Activated T-cell treated with anti-CD3 and anti-CD28 coated beads, Interleukin-2, amount 50 U/mL, for 24 hours (primary cell): ENCODE results near the gene SEMA6A.
A peak's percentile ranks its signal among the peaks of the same experiment; 100 is the strongest.

Experiments
- DNase-seq: peaks from one replicate; pipeline ENCODE4 v3.0.0-alpha.2; 2020
- H3K27ac Mint-ChIP-seq: 2 replicates; pipeline ENCODE4 v1.8.0; 2020; ENCODE audit warnings: mild to moderate bottlenecking, mixed read lengths
- H3K27me3 Mint-ChIP-seq: 2 replicates; pipeline ENCODE4 v1.8.0; 2020; ENCODE audit warnings: mixed read lengths
- H3K36me3 Mint-ChIP-seq: 2 replicates; pipeline ENCODE4 v1.8.0; 2020; ENCODE audit warnings: low read depth, mixed read lengths
- H3K4me1 Mint-ChIP-seq: 2 replicates; pipeline ENCODE4 v1.8.0; 2020; ENCODE audit warnings: low read depth, mixed read lengths
- H3K4me3 Mint-ChIP-seq: 2 replicates; pipeline ENCODE4 v1.8.0; 2020; ENCODE audit warnings: mild to moderate bottlenecking, moderate library complexity, mixed read lengths
- H3K9me3 Mint-ChIP-seq: 2 replicates; pipeline ENCODE4 v1.8.0; 2020; ENCODE audit warnings: mixed read lengths

The SEMA6A gene

DNA sequence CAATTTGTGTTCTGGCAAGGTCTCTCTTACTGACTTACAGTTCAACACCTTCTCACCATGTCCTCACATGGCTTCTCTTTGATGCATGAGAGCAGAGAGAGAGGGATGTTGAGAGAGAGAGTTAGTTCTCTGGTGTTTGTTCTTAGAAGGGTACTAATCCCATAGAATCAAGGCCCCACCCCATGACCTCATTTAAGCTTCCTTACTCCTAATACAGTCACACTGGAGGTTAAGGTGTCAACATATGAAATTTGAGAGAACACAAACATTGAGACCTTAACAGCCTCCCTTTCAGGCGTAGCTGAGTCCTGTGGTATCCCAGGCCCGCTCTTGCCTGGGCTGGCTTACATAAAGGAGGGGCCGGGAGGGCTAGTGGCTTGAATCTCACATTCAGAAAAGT lies 10.6 kb upstream of the SEMA6A start:
- Mint-ChIP-seq H3K9me3 (no peaks in the 10 kb centered on the region), H3K4me1 (no peaks in the 10 kb centered on the region)

GRCh38 chr5:116583862-116584222 lies 9.2 kb upstream of the SEMA6A start:
- DNase-seq = no peak
- Mint-ChIP-seq H3K4me3 (no peak overlapping the region), H3K36me3 (no peaks in the 10 kb centered on the region), H3K4me1 (no peaks in the 10 kb centered on the region), H3K27me3 (peaks cover 47% of the 10 kb centered on the region), H3K9me3 (no peaks in the 10 kb centered on the region), H3K27ac (no peak overlapping the region)

More for the DNA sequence above, 10.6 kb upstream of the SEMA6A start:
- peaks cover 38% of the 10 kb centered on the region for H3K27me3 Mint-ChIP-seq
- no peaks in the 10 kb centered on the region for H3K36me3 Mint-ChIP-seq
- H3K4me3 Mint-ChIP-seq = no peak overlapping the region
- H3K27ac Mint-ChIP-seq = no peak overlapping the region
- no peak for DNase-seq

DNA sequence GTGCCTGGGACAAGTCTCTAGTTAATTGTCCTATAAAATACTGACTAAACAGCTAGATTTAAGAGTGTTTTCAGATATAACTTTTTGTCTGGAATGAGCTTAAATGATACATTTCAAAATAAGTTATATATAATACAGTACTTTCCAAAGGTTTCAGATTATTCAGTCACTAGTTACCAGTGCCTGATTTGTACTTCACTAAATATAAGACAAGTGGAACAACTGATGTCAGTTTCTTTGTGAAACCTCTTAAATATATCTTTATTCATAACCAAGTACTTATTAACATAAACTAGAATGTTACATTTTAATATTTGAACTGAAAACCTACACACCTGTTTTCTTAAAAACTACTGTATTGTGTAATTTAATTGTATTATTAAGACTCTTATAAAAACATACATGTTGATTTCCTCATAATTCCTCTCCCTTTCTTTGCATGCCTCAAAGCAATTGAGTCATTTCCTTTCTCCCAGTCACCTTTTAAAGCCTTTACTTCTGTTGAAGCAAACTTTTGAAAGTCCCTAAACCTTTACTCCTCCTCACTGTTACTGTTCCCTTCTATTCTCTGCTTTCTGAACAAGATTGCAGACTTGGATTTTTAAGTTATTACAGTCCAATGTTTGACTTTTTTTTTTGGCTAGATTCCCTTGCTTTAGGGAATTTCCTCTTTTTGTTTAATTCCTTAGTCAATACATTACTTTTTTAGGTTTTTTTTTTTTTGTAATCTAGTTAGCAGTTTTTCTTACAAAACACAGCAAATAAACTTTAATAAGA lies 8.7 kb upstream of the SEMA6A start:
- H3K27ac Mint-ChIP-seq = no peak overlapping the region
- H3K27me3 Mint-ChIP-seq = peaks cover 53% of the 10 kb centered on the region
- H3K9me3 Mint-ChIP-seq = no peaks in the 10 kb centered on the region
- no peaks in the 10 kb centered on the region for H3K4me1 Mint-ChIP-seq
- no peak overlapping the region for H3K4me3 Mint-ChIP-seq
- no peaks in the 10 kb centered on the region for H3K36me3 Mint-ChIP-seq
- no peak for DNase-seq

- peaks cover 6% of the 10 kb centered on the region for H3K4me1 Mint-ChIP-seq
- no peak for DNase-seq
- H3K27me3 Mint-ChIP-seq = peaks cover 58% of the 10 kb centered on the region
- H3K9me3 Mint-ChIP-seq = no peaks in the 10 kb centered on the region
- H3K27ac Mint-ChIP-seq = no peak overlapping the region
- no peak overlapping the region for H3K4me3 Mint-ChIP-seq
- no peaks in the 10 kb centered on the region for H3K36me3 Mint-ChIP-seq
Measured at GRCh38 chr5:116581910-116582309, 7.3 kb upstream of the SEMA6A start.

- peaks cover 71% of the 10 kb centered on the region for H3K27me3 Mint-ChIP-seq
- H3K4me3 Mint-ChIP-seq = no peak overlapping the region
- no peak overlapping the region for H3K27ac Mint-ChIP-seq
- H3K4me1 Mint-ChIP-seq = peaks cover 21% of the 10 kb centered on the region
- no peaks in the 10 kb centered on the region for H3K36me3 Mint-ChIP-seq
- no peaks in the 10 kb centered on the region for H3K9me3 Mint-ChIP-seq
- DNase-seq = no peak
Measured at GRCh38 chr5:116579144-116579543, 4.5 kb upstream of the SEMA6A start.

GRCh38 chr5:116578676-116579075 lies 4.1 kb upstream of the SEMA6A start:
- H3K27ac Mint-ChIP-seq = no peak overlapping the region
- H3K4me3 Mint-ChIP-seq = no peak overlapping the region
- H3K27me3 Mint-ChIP-seq = peaks cover 70% of the 10 kb centered on the region
- H3K4me1 Mint-ChIP-seq = peaks cover 24% of the 10 kb centered on the region
- H3K36me3 Mint-ChIP-seq = no peaks in the 10 kb centered on the region
- DNase-seq = no peak
- no peaks in the 10 kb centered on the region for H3K9me3 Mint-ChIP-seq

- Mint-ChIP-seq H3K36me3 (no peaks in the 10 kb centered on the region), H3K27me3 (peaks cover 85% of the 10 kb centered on the region), H3K4me1 (peaks cover 29% of the 10 kb centered on the region), H3K4me3 (no peak overlapping the region), H3K27ac (no peak overlapping the region), H3K9me3 (no peaks in the 10 kb centered on the region)
- no peak for DNase-seq
Measured at GRCh38 chr5:116577064-116577788, 2.6 kb upstream of the SEMA6A start.

- no peak overlapping the region for H3K27ac Mint-ChIP-seq
- peaks cover 29% of the 10 kb centered on the region for H3K4me1 Mint-ChIP-seq
- no peaks in the 10 kb centered on the region for H3K36me3 Mint-ChIP-seq
- peaks cover 89% of the 10 kb centered on the region for H3K27me3 Mint-ChIP-seq
- DNase-seq = peak; percentile 52
- H3K4me3 Mint-ChIP-seq = peak overlapping the region; percentile 18
- H3K9me3 Mint-ChIP-seq = no peaks in the 10 kb centered on the region
Measured at GRCh38 chr5:116576053-116576713, 1.6 kb upstream of the SEMA6A start.

GRCh38 chr5:116575326-116576052 lies 866 bp upstream of the SEMA6A start:
- peaks cover 29% of the 10 kb centered on the region for H3K4me1 Mint-ChIP-seq
- no peaks in the 10 kb centered on the region for H3K9me3 Mint-ChIP-seq
- peak; percentile 32 for DNase-seq
- H3K27ac Mint-ChIP-seq = no peak overlapping the region
- H3K4me3 Mint-ChIP-seq = peak overlapping the region; percentile 74
- H3K36me3 Mint-ChIP-seq = no peaks in the 10 kb centered on the region
- H3K27me3 Mint-ChIP-seq = peaks cover 91% of the 10 kb centered on the region

- Mint-ChIP-seq H3K4me3 (peak overlapping the region; percentile 74), H3K27me3 (peaks cover 95% of the 10 kb centered on the region), H3K4me1 (peaks cover 29% of the 10 kb centered on the region), H3K27ac (no peak overlapping the region), H3K9me3 (no peaks in the 10 kb centered on the region), H3K36me3 (no peaks in the 10 kb centered on the region)
- DNase-seq = peak; percentile 31
Measured at GRCh38 chr5:116573702-116574366, 789 bp downstream of the SEMA6A start.

- peaks cover 29% of the 10 kb centered on the region for H3K4me1 Mint-ChIP-seq
- H3K27ac Mint-ChIP-seq = no peak overlapping the region
- peak overlapping the region; percentile 39 for H3K4me3 Mint-ChIP-seq
- H3K36me3 Mint-ChIP-seq = no peaks in the 10 kb centered on the region
- DNase-seq = peak; percentile 33
- H3K27me3 Mint-ChIP-seq = peaks cover 94% of the 10 kb centered on the region
- no peaks in the 10 kb centered on the region for H3K9me3 Mint-ChIP-seq
Measured at GRCh38 chr5:116573279-116573701, 1.3 kb downstream of the SEMA6A start.

GRCh38 chr5:116572350-116573278 lies 2.0 kb downstream of the SEMA6A start:
- no peak overlapping the region for H3K4me3 Mint-ChIP-seq
- H3K9me3 Mint-ChIP-seq = no peaks in the 10 kb centered on the region
- no peak overlapping the region for H3K27ac Mint-ChIP-seq
- DNase-seq = no peak
- H3K27me3 Mint-ChIP-seq = peaks cover 89% of the 10 kb centered on the region
- H3K36me3 Mint-ChIP-seq = no peaks in the 10 kb centered on the region
- peaks cover 29% of the 10 kb centered on the region for H3K4me1 Mint-ChIP-seq
